ENCODE data around the gene MED4.

Gene MED4

DNA sequence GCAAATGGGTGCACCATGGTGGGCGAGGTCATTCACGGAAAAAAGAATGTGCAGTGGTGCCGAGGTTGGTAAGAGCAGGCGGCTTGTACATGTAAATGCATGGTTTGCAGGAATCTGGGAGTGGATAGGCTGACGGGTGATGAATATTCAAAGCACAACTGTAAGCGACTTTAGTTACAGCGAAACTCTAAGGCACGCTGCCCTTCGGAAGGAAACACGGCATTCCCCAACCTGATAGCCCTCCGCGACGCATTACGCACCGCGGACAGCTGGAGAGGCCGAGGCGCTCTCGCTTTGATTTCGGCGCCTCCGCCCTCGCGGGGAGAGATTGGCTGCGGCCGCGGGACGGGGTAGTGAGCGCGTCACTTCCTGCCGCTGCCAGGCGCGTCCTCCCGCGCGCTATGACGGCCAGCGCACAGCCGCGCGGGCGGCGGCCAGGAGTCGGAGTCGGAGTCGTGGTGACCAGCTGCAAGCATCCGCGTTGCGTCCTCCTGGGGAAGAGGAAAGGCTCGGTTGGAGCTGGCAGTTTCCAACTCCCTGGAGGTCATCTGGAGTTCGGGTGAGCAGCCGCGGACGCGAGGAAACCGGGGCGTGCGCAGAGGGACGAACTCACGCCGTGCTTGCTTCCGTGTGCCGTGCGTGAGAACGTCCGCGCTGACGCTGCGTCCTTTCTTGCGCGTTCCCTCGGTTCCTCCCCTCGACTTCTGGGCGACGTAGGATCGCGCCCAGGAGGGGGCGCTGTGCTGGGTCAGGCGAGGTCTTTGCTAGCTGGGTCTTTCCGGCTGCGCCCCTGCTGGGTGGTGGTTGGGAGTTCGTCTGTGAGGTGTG is 57.3 kb downstream of the MED4 start, which contains the start of gene NUDT15:
NUDT15 (plus strand) TSS at position 381 of the 828 bp plus-strand sequence; CDS start at position 402, 21 bp downstream.
- DNase-seq (ENCODE audit: low spot score) = peak; percentile 96

DNA sequence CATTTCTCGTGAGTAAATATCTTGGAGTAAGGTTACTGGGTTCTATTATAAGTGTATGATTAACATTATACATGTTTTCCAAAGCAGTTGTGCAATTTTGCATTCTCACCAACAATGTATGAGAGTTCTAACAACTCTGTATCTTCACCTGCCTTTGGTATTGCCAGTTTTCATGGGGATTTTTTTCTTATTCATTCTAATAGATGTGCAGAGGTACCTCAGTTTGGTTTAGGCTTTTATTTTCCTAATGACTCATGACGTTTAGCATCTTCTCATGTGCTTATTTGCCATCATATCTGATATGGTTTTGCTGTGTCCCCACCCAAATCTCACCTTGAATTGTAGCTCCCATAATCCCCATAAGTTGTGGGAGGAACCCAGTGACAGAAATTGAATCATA is 65.0 kb downstream of the MED4 start:
- DNase-seq (ENCODE audit: low spot score) = no peak

DNA sequence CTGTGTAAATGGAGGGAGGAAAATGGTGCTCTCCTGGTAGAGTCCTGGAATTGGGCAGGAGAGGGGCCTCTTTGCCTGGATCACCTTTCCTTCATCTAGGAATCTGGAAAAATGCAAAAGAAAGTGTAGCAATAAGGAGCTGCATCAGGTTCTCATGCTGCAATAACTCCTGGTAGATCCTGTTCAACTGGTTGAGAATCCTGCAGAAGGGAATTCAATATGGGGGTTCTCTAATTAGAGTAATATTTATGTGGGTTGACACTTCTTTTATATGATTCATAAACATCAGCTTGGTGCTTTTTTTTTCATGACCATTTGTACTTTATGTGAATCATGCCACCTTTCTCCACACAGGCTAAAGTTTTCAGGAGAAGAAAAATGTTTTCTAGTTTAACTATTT is 66.8 kb downstream of the MED4 start:
- no peak for DNase-seq (ENCODE audit: low spot score)

All from pons (tissue), 1 donor.